ENCODE data around the gene CHD6.

Gene CHD6

DNA sequence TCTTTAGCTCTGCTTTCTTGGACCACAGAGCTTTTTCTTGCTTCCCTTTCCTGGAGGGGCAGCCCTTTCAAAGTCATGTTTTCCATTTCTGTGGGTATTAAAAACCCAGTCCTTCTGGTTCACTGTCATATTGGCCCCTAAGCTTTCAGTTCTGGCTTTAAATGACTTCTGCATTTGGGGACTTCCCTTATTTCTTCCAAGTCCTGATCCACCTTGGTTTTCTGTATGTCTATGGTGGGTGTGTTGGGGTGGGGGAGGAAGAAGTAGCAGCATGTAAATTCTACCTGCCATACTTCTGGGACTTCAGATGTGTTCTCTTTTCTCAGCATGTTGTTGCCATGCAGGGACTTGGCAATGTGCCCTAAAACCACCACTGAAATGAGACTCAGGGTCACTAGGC lies 174.5 kb downstream of the CHD6 start:
- H3K4me2 ChIP-seq, result peak overlapping the region in 4 of 11 experiments; percentile 23 to 66 (median 56); a peak in 7 of 22 replicates
- H3K4me1 ChIP-seq, result peaks cover 0 to 28% (median 7%) of the 10 kb centered on the region in 10 experiments; a peak in 11 of 20 replicates
- H4K20me1 ChIP-seq, result peaks cover 0 to 7% (median 0%) of the 10 kb centered on the region in 11 experiments; a peak in 2 of 22 replicates
- no peak overlapping the region for H3K27ac ChIP-seq
- no peak for TF ChIP-seq Cebpa-rat (IDR thresholded peaks at IDR 0.05)
- no peaks in the 10 kb centered on the region for H3K27me3 ChIP-seq
- H3K36me3 ChIP-seq, result peaks cover 81 to 100% (median 98%) of the 10 kb centered on the region in 11 experiments
- H3K9me3 ChIP-seq (replicated peaks in 1 of 11), result no peaks in the 10 kb centered on the region
- H3K9ac ChIP-seq, result no peak overlapping the region
- H3K4me3 ChIP-seq, result no peak overlapping the region

DNA sequence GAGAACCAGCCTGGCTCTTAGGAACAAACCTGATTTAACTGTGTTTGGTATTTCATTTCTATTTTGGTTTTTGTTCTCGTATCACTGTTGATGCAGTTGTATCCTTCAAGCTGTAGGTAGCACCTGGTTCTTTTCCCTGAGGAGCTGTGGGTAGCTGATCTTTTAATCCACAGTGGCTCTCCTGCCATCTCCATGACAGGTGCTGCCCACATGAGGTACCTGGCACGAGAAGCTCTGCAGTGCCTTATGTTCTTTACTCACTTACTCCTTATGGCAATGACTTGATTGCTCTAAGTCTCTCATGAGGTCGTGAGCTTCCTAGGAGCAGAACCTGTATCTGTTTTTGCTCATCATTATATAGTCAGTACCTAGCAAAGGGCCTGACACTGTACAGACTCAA lies 177.3 kb downstream of the CHD6 start:
- H3K27me3 ChIP-seq, result no peaks in the 10 kb centered on the region
- H3K27ac ChIP-seq, result no peak overlapping the region; a peak in 1 of 22 replicates
- no peak overlapping the region for H3K4me3 ChIP-seq
- H4K20me1 ChIP-seq, result peaks cover 0 to 7% (median 0%) of the 10 kb centered on the region in 11 experiments; a peak in 2 of 22 replicates
- no peak overlapping the region for H3K4me2 ChIP-seq
- peaks cover 0 to 13% (median 0%) of the 10 kb centered on the region in 11 experiments; a peak in 2 of 22 replicates for H3K9me3 ChIP-seq (replicated peaks in 1 of 11)
- H3K9ac ChIP-seq, result no peak overlapping the region
- TF ChIP-seq Cebpa-rat (IDR thresholded peaks at IDR 0.05), result no peak
- H3K36me3 ChIP-seq, result peaks cover 69 to 100% (median 95%) of the 10 kb centered on the region in 11 experiments
- peaks cover 10 to 56% (median 35%) of the 10 kb centered on the region in 10 experiments for H3K4me1 ChIP-seq

DNA sequence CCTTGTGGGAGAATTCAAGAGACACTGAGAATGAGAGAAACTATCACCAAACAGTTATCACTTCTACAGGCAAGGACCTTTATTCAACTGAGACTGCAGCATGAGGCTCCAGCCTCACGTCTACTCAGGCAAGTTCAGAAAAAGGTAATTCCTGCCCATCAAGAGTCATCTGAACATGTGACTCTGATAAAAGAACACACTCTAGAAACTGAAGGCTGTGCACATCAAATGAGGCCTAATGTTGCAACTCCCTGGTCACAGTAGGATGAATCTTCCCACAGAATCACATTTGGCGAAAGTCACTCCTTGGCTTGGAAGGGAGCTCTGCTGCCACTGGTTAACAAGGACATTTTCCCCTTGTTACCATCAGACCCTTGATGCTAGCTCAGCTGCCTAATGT lies 180.3 kb downstream of the CHD6 start:
- Histone ChIP-seq H3K9ac (0 out of 22 replicates have a peak overlapping the region, but pooled peaks of 1 of the 11 experiments have one; percentile 12), H3K4me3 (peak overlapping the region in 1 of 10 experiments; percentile 17; a peak in 1 of 20 replicates), H3K4me1 (peaks cover 10 to 49% (median 30%) of the 10 kb centered on the region in 10 experiments), H3K27me3 (no peaks in the 10 kb centered on the region), H3K27ac (peak overlapping the region in 7 of 11 experiments; percentile 36 to 71 (median 62); a peak in 13 of 22 replicates), H3K4me2 (peak overlapping the region in 9 of 11 experiments; percentile 6 to 83 (median 64); a peak in 17 of 22 replicates), H4K20me1 (no peaks in the 10 kb centered on the region; a peak in 1 of 22 replicates), H3K9me3 (replicated peaks in 1 of 11) (peaks cover 0 to 24% (median 9%) of the 10 kb centered on the region in 11 experiments; a peak in 17 of 22 replicates), H3K36me3 (peaks cover 73 to 98% (median 95%) of the 10 kb centered on the region in 11 experiments)
- no peak for TF ChIP-seq Cebpa-rat (IDR thresholded peaks at IDR 0.05)

DNA sequence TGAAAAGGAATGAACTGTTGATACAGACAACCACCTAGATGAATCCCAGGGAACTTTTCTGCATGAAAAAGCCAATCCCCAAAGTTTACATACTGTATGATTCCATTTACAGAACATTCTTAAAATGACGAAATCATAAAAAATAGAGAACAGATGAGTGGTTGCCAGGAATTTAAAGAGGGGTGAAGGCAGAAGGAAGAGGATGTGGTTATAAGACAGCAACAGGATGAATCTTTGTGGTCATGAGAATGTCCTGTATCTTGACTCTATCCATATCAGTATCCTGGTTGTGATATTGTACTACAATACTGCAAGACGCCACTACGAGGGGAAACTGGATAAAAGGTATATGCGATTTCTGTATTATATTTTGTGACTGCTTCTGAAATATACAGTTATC lies 181.5 kb downstream of the CHD6 start:
- Histone ChIP-seq H3K4me2 (peak overlapping the region in 9 of 11 experiments; percentile 5 to 83 (median 64); a peak in 16 of 22 replicates), H3K4me1 (peaks cover 10 to 46% (median 29%) of the 10 kb centered on the region in 10 experiments), H3K9ac (no peak overlapping the region), H3K27ac (peak overlapping the region in 8 of 11 experiments; percentile 30 to 71 (median 47); a peak in 14 of 22 replicates), H4K20me1 (no peaks in the 10 kb centered on the region), H3K9me3 (replicated peaks in 1 of 11) (peaks cover 0 to 24% (median 9%) of the 10 kb centered on the region in 11 experiments; a peak in 17 of 22 replicates), H3K36me3 (peaks cover 71 to 99% (median 94%) of the 10 kb centered on the region in 11 experiments), H3K27me3 (no peaks in the 10 kb centered on the region), H3K4me3 (no peak overlapping the region)
- peak in 2 of 11 experiments; percentile 11 to 31; a peak in 1 of 22 replicates for TF ChIP-seq Cebpa-rat (IDR thresholded peaks at IDR 0.05)

DNA sequence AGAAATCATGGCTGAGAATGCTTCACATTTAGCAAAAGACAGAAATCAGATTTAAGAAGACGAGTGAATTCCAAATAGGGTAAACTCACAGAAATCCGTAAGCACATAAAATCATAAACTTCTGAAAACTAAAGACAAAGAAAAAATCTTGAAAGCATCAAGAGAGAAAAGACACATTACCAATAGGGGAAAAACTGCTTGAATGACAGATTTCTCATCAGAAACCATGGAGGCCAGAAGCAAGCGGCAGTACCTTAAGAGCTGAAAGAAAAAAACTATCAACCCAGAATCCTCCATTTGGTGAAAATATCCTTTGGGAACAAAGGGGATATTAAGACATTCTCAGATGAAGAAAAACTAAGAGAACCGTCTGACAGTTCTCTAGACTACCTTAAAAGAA lies 185.0 kb downstream of the CHD6 start:
- H3K27ac ChIP-seq, result no peak overlapping the region
- H3K4me2 ChIP-seq, result no peak overlapping the region
- TF ChIP-seq Cebpa-rat (IDR thresholded peaks at IDR 0.05), result no peak
- H3K36me3 ChIP-seq, result peaks cover 72 to 98% (median 94%) of the 10 kb centered on the region in 11 experiments
- no peak overlapping the region for H3K9ac ChIP-seq
- no peaks in the 10 kb centered on the region for H4K20me1 ChIP-seq
- peaks cover 0 to 24% (median 9%) of the 10 kb centered on the region in 11 experiments; a peak in 17 of 22 replicates for H3K9me3 ChIP-seq (replicated peaks in 1 of 11)
- H3K4me1 ChIP-seq, result peaks cover 10 to 40% (median 24%) of the 10 kb centered on the region in 10 experiments
- H3K27me3 ChIP-seq, result no peaks in the 10 kb centered on the region
- no peak overlapping the region for H3K4me3 ChIP-seq

DNA sequence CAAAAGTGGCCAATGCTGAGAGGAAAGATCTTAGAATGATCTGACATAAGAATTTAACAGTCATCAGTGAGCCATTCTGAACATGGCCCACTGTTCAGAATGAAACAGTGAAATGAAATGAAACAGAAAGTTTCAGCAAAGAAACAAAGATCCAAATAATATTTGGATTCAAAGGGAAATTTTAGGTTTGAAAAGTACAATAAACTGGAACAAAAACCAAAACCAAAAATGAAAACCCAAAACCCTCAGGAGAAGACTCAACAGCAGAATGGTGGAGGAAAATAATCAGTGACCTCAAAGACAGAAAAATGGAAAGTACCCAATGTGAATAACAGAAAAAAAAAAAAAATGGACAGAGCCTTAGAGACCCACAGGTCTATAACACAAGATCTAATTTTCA lies 185.4 kb downstream of the CHD6 start:
- Histone ChIP-seq H3K9ac (no peak overlapping the region), H3K4me3 (no peak overlapping the region), H3K27me3 (no peaks in the 10 kb centered on the region), H3K27ac (no peak overlapping the region), H3K9me3 (replicated peaks in 1 of 11) (peaks cover 0 to 23% (median 9%) of the 10 kb centered on the region in 11 experiments; a peak in 17 of 22 replicates), H3K4me2 (no peak overlapping the region), H3K36me3 (peaks cover 71 to 98% (median 94%) of the 10 kb centered on the region in 11 experiments), H4K20me1 (no peaks in the 10 kb centered on the region), H3K4me1 (peaks cover 10 to 40% (median 19%) of the 10 kb centered on the region in 10 experiments)
- TF ChIP-seq Cebpa-rat (IDR thresholded peaks at IDR 0.05), result no peak

DNA sequence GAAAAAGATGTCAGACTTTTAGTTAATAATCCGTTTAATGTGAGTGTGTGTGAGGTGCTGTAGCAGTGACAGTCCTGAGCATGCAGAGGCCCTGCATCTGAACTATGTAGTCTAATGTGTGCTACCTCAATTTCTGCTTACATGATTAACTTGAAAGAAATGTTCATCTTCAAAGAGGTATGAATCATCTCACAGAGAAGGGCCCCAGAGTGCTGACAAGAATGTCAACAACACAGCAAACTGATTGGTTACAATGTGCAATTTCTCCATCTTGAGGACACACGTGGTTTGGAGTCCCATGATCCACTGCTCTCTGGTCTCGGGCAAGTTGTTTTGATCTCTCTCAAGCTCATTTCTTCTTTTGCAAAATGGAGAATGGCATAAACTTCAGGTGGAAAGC lies 189.9 kb downstream of the CHD6 start:
- H3K4me2 ChIP-seq, result peak overlapping the region in 3 of 11 experiments; percentile 8 to 24 (median 22); a peak in 3 of 22 replicates
- H3K9ac ChIP-seq, result no peak overlapping the region
- H3K4me1 ChIP-seq, result peaks cover 6 to 22% (median 11%) of the 10 kb centered on the region in 10 experiments; a peak in 19 of 20 replicates
- peaks cover 87 to 100% (median 96%) of the 10 kb centered on the region in 11 experiments for H3K36me3 ChIP-seq
- H3K27ac ChIP-seq, result peak overlapping the region in 2 of 11 experiments; percentile 5 to 11; a peak in 1 of 22 replicates
- no peak overlapping the region for H3K4me3 ChIP-seq
- H4K20me1 ChIP-seq, result no peaks in the 10 kb centered on the region
- no peaks in the 10 kb centered on the region for H3K27me3 ChIP-seq
- no peak for TF ChIP-seq Cebpa-rat (IDR thresholded peaks at IDR 0.05)
- H3K9me3 ChIP-seq (replicated peaks in 1 of 11), result no peaks in the 10 kb centered on the region

DNA sequence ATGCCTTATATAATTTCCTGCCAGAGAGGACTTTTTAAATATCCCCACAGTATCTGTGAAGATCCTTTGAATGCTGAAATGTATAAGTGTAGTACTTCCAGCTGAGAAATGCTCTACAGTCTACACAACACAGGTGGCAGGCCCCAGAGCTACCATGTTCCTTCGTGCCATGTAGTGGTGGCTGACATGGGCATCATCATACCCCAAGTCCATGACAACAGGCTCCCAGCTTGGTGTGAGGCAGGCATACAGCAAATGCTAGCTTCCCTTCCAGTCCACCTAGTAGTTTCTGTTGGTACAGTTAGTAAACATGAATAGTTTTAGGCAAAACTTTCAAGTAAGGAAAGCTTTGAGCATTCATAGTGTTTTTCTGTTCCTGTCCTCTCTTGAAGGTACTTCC lies 190.3 kb downstream of the CHD6 start:
- peak overlapping the region in 1 of 11 experiments; percentile 24; a peak in 1 of 22 replicates for H3K4me2 ChIP-seq
- no peak for TF ChIP-seq Cebpa-rat (IDR thresholded peaks at IDR 0.05)

DNA sequence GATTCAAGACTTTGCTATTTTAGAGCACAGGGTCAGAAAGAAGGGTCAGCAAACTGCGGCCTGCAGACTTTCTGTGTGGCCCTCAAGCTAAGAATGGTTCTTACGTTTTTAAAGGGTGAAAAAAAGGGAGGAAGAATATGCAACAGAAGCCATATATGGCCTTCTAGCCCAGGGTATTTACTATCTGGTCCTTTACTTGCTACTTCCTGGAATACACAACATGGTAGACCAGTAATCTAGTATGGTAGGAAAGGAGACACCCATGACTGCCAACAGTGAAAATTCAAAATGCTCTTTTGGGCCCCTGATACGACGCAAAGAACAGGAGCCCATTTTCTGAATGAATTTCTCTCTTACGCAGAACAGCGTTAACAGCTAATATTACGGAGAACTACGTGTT lies 191.2 kb downstream of the CHD6 start:
- H3K36me3 ChIP-seq, result peaks cover 91 to 100% (median 97%) of the 10 kb centered on the region in 11 experiments
- no peak overlapping the region for H3K27ac ChIP-seq
- H3K4me1 ChIP-seq, result peaks cover 6 to 23% (median 11%) of the 10 kb centered on the region in 10 experiments; a peak in 19 of 20 replicates
- H4K20me1 ChIP-seq, result no peaks in the 10 kb centered on the region
- H3K9ac ChIP-seq, result no peak overlapping the region
- TF ChIP-seq Cebpa-rat (IDR thresholded peaks at IDR 0.05), result no peak
- H3K27me3 ChIP-seq, result no peaks in the 10 kb centered on the region
- no peaks in the 10 kb centered on the region for H3K9me3 ChIP-seq (replicated peaks in 1 of 11)
- no peak overlapping the region for H3K4me3 ChIP-seq
- H3K4me2 ChIP-seq, result no peak overlapping the region

More for the DNA sequence above, 190.3 kb downstream of the CHD6 start:
- no peaks in the 10 kb centered on the region for H3K27me3 ChIP-seq
- H3K9ac ChIP-seq, result no peak overlapping the region
- H3K9me3 ChIP-seq (replicated peaks in 1 of 11), result no peaks in the 10 kb centered on the region
- H3K36me3 ChIP-seq, result peaks cover 90 to 100% (median 96%) of the 10 kb centered on the region in 11 experiments
- peaks cover 6 to 22% (median 11%) of the 10 kb centered on the region in 10 experiments; a peak in 19 of 20 replicates for H3K4me1 ChIP-seq
- no peak overlapping the region for H3K4me3 ChIP-seq
- H4K20me1 ChIP-seq, result no peaks in the 10 kb centered on the region
- peak overlapping the region in 2 of 11 experiments; percentile 5 to 11; a peak in 2 of 22 replicates for H3K27ac ChIP-seq
